ENCODE results near the gene SLC44A4.

Gene SLC44A4

GRCh38 chr6:31836474-31837368 lies 42.1 kb downstream of the SLC44A4 start:
- DNase-seq (ENCODE audit: low read depth, low spot score): no peak
- Histone ChIP-seq H3K27ac (peak overlapping the region; percentile 98), H3K4me3 (peak overlapping the region; percentile 88), H3K9ac (ENCODE audit: insufficient read length) (peak overlapping the region; percentile 94), H3K36me3 (ENCODE audit: insufficient read depth, low read length) (peaks cover 58% of the 10 kb centered on the region), H3K9me3 (ENCODE audit: low read depth, low read length) (no peaks in the 10 kb centered on the region)
- TF ChIP-seq EZH2 (IDR thresholded peaks at IDR 0.05) (no peak), FOXP2 (optimal IDR thresholded peaks at IDR 0.05; ENCODE audit: control extremely low read depth, extremely low read length, insufficient read depth) (no peak), POLR2AphosphoS5 (IDR thresholded peaks at IDR 0.05; ENCODE audit: borderline replicate concordance, low read depth, low read length) (no peak)

DNA sequence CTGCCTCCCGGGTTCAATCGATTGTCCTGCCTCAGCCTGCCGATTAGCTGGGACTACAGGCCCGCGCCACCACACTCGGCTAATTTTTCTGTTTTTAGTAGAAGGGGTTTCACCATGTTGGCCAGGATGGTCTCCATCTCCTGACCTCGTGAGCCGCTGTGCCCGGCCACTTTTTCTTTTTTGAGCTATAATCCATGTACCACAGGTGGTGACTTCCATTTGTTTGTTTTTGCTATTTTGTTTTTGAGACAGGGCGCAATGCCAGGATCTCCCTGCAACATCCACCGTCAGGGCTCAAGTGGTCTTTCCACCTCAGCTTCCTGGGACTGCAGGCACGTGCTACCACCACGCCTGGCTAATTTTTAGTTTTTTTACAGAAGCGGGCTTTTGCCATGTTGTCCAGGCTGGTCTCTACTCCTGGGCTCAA lies 42.7 kb downstream of the SLC44A4 start:
- Histone ChIP-seq H3K9me3 (ENCODE audit: low read depth, low read length) (no peaks in the 10 kb centered on the region), H3K36me3 (ENCODE audit: insufficient read depth, low read length) (peaks cover 53% of the 10 kb centered on the region), H3K4me3 (peak overlapping the region; percentile 88), H3K27ac (peak overlapping the region; percentile 98), H3K9ac (ENCODE audit: insufficient read length) (peak overlapping the region; percentile 94)
- TF ChIP-seq POLR2AphosphoS5 (IDR thresholded peaks at IDR 0.05; ENCODE audit: borderline replicate concordance, low read depth, low read length): peak; percentile 8; the same call in 1 of the 2 replicates
- TF ChIP-seq FOXP2 (optimal IDR thresholded peaks at IDR 0.05; ENCODE audit: control extremely low read depth, extremely low read length, insufficient read depth): no peak
- no peak for DNase-seq (ENCODE audit: low read depth, low spot score)

GRCh38 chr6:31834367-31835250 lies 44.2 kb downstream of the SLC44A4 start:
- Histone ChIP-seq H3K9ac (ENCODE audit: insufficient read length) (peak overlapping the region; percentile 94), H3K4me3 (peak overlapping the region; percentile 88), H3K9me3 (ENCODE audit: low read depth, low read length) (no peaks in the 10 kb centered on the region), H3K27ac (peak overlapping the region; percentile 98), H3K36me3 (ENCODE audit: insufficient read depth, low read length) (peaks cover 39% of the 10 kb centered on the region)
- no peak for DNase-seq (ENCODE audit: low read depth, low spot score)
- TF ChIP-seq EZH2 (IDR thresholded peaks at IDR 0.05) (no peak), POLR2AphosphoS5 (IDR thresholded peaks at IDR 0.05; ENCODE audit: borderline replicate concordance, low read depth, low read length) (peak; percentile 100), FOXP2 (optimal IDR thresholded peaks at IDR 0.05; ENCODE audit: control extremely low read depth, extremely low read length, insufficient read depth) (no peak)

DNA sequence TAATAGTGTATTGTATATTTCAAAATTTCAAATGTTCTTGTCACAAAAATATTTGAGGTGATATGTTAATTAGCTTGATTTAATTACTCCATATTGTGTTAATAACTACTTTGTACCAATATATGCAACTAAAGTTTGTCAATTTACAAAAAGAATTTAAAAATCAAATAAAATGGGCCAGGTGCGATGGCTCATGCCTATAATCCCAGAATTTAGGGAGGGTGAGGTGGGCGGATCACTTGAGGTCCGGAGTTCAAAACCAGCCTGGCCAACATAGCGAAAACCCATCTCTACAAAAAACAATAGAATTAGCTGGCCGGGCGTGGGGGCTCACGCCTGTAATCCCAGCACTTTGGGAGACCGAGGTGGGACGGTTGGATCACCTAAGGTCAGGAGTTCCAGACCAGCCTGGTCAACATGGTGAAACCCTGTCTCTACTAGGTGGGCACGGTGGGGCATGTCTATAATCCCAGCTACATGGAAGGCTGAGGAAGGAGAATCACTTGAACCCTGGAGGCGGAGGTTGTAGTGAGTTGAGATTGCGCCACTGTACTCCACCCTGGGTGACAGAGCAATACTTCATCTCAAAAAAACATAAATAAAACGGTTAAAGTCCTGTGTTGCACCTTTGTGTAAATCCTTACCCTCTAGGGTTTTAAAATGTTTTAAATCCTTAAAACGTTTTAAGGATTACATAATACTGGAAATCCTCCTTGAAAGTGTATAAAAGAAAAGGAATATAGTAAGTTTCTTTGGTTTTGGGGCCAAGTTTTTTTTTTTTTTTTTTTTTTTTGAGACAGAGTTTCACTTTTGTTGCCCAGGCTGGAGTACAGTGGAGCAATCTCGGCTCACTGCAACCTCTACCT lies 47.2 kb downstream of the SLC44A4 start:
- no peak for DNase-seq (ENCODE audit: low read depth, low spot score)
- Histone ChIP-seq H3K27ac (peak overlapping the region; percentile 85), H3K36me3 (ENCODE audit: insufficient read depth, low read length) (peaks cover 9% of the 10 kb centered on the region), H3K9me3 (ENCODE audit: low read depth, low read length) (no peaks in the 10 kb centered on the region), H3K9ac (ENCODE audit: insufficient read length) (peak overlapping the region; percentile 83), H3K4me3 (peak overlapping the region; percentile 96)
- no peak for TF ChIP-seq FOXP2 (optimal IDR thresholded peaks at IDR 0.05; ENCODE audit: control extremely low read depth, extremely low read length, insufficient read depth)
- no peak for TF ChIP-seq POLR2AphosphoS5 (IDR thresholded peaks at IDR 0.05; ENCODE audit: borderline replicate concordance, low read depth, low read length)
- TF ChIP-seq EZH2 (IDR thresholded peaks at IDR 0.05): no peak

DNA sequence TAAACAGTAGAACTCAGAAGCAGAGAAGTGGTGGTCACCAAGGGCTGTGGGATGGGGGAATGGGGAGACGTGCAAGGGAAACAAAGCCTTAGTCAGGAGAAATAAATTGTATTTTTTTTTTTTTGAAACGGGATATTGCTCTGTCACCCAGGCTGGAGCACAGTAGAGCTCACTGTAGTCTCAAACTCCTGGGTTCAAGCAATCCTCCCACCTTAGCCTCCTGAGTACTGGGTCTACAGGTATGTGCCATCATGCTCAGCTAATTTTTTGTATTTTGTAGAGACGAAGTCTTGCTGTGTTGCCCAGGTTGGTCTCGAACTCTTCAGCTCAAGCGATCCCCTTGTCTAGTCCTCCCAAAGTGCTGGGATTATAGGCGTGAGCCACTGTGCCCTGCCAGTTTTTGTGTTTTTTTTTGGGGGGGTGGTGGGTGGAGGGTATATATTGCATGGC lies 47.9 kb downstream of the SLC44A4 start:
- DNase-seq (ENCODE audit: low read depth, low spot score): no peak
- H3K9ac ChIP-seq (ENCODE audit: insufficient read length): peak overlapping the region; percentile 83
- no peak for TF ChIP-seq EZH2 (IDR thresholded peaks at IDR 0.05)
- no peak for TF ChIP-seq POLR2AphosphoS5 (IDR thresholded peaks at IDR 0.05; ENCODE audit: borderline replicate concordance, low read depth, low read length)
- TF ChIP-seq FOXP2 (optimal IDR thresholded peaks at IDR 0.05; ENCODE audit: control extremely low read depth, extremely low read length, insufficient read depth): no peak
- peaks cover 2% of the 10 kb centered on the region for H3K36me3 ChIP-seq (ENCODE audit: insufficient read depth, low read length)
- H3K4me3 ChIP-seq: peak overlapping the region; percentile 96
- H3K27ac ChIP-seq: peak overlapping the region; percentile 85; the same call in 1 of the 2 replicates
- H3K9me3 ChIP-seq (ENCODE audit: low read depth, low read length): no peaks in the 10 kb centered on the region

GRCh38 chr6:31829633-31830283 lies 49.0 kb downstream of the SLC44A4 start:
- TF ChIP-seq POLR2AphosphoS5 (IDR thresholded peaks at IDR 0.05; ENCODE audit: borderline replicate concordance, low read depth, low read length): no peak
- no peak for TF ChIP-seq FOXP2 (optimal IDR thresholded peaks at IDR 0.05; ENCODE audit: control extremely low read depth, extremely low read length, insufficient read depth)
- no peak for TF ChIP-seq EZH2 (IDR thresholded peaks at IDR 0.05)
- peak; percentile 73 for DNase-seq (ENCODE audit: low read depth, low spot score)
- Histone ChIP-seq H3K9me3 (ENCODE audit: low read depth, low read length) (no peaks in the 10 kb centered on the region), H3K4me3 (peak overlapping the region; percentile 96), H3K36me3 (ENCODE audit: insufficient read depth, low read length) (no peaks in the 10 kb centered on the region), H3K27ac (peak overlapping the region; percentile 85; the same call in 1 of the 2 replicates), H3K9ac (ENCODE audit: insufficient read length) (peak overlapping the region; percentile 83)
